Stimulated activated CD4-positive, alpha-beta T cell treated with anti-CD3 and anti-CD28 coated beads, Interleukin-4, amount 100 ng/mL, for 4 hours (primary cell): ENCODE results near the gene LY86.
"Not testable (repeated sequence)": the region's sequence is repeated elsewhere in the genome, so short reads cannot be mapped to it uniquely, and the experiment has no call there.

Source experiments
- DNase-seq, 2 experiments: peaks; one replicate each; pipeline ENCODE4 v3.0.0-alpha.2; 2020

The LY86 gene

DNA sequence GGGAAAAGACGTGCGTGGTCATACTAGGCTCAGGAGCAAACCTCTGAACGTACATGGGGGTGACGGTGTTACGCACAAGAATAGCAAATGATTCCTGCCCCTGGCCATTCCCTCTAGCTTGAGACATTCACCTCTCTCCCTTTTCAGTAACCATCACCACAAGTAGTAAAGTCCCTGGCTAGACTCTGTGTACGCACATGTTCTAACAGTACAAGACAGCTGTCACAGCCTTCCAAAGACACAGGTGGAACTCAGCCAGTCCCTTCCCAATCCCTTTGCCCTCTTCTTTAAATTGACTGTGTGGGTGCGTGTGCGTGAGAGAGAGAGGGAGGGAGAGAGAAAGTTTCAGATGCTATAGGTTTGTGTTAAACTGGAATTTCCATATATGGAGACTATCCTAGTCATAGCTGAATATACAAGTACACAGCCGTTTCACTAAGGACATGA lies 67.3 kb downstream of the LY86 start:
- DNase-seq, result no peak

DNA sequence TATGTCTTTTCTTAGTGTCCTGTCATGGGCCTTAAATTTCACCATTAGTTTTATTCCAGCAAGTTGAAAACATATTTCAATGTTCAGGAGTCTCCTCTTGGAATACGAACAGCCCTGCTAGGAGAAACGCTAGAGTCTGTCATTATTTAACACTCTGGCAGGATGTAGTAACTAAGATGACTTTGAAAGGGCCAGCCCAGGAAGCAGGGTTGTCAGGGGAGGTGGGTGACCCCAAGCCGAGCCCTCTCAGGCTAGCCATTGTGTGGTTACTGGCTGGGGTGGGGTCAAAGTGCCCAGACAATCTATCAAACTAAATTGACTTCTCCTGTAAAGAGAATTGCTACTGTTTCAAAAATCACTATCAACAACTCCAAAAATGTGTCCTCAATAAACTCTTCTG lies 67.8 kb downstream of the LY86 start:
- no peak for DNase-seq

DNA sequence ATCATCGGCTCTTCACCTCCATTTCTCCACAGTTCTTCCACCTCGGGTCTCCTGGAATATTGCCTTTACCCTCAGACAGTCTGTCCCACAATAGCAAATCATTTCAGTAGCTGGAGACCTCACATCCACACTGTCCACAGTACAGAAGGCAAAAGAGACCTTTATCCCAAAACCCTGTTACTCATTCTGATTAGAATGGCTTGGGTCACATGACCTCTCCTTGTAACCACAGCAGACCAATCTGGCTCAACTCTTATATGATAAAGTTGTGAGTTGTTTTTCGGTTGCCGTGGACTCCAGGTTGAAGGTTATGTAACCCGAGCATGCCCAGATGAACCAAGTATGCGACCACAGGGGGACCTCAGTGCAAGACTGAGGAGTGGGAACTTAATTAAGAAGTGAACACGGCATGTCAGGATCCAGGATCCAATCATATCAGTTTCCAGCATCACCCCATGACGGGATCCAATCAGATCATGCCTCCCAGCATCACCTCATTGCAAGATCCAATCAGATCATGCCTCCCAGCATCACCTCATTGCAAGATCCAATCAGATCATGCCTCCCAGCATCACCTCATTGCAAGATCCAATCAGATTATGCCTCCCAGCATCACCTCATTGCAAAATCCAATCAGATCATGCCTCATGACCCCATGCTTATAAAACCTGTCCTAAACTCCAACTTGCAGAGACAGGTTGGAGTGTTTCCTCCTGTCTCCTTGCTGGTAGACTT lies 68.7 kb downstream of the LY86 start:
- no peak for DNase-seq

DNA sequence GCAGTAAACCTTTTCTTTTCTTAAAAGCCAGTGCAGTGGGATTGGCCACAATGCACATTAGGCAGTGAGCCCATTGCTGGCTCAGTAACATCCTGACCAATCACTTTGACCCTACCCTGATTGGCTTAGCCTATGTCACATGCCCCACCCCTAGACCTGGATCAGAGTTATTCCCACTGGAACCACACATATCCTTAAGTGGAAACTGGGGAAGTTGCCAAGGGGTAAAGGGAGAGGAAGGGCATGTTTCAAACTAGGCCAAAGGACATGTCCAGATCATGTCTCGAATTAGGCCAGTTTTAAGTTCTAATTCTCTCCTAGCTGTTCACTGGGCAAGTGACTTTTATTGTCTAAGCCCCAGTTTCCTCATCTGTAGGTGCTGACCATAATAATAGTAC lies 69.3 kb downstream of the LY86 start:
- no peak for DNase-seq

DNA sequence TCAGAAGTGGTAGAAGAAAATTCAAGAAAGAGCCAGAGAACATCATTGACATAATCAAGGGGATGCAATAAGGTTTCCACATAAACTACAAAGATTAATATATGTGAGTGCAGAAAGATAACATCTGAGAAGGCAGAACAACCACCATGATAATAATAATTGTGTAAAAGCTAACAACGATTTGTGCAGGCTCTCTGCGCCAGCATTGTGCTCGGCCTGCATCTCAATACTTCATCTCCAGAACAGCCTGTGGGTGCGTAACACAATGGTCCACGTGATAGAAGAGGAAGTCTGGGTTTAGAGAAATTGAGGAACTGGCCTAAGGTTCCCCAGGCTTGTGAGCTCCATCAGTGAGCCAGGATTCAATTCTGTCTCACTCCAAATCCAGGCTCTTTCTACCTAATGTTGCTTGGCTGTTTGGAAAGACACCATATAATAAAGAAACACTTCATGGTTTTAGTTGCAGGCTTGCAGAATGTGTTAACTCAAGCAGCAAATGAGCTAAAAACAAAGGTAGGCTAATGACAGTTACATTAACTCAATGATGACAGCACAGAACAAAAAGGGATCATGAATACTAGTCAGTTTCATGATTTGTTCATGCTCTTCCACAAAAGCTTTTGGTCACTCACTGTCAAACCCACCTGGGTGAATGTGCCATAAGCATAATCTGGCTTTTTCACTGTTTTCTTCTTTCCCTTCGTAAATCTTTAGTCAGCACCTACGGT lies 71.2 kb downstream of the LY86 start:
- no peak for DNase-seq

DNA sequence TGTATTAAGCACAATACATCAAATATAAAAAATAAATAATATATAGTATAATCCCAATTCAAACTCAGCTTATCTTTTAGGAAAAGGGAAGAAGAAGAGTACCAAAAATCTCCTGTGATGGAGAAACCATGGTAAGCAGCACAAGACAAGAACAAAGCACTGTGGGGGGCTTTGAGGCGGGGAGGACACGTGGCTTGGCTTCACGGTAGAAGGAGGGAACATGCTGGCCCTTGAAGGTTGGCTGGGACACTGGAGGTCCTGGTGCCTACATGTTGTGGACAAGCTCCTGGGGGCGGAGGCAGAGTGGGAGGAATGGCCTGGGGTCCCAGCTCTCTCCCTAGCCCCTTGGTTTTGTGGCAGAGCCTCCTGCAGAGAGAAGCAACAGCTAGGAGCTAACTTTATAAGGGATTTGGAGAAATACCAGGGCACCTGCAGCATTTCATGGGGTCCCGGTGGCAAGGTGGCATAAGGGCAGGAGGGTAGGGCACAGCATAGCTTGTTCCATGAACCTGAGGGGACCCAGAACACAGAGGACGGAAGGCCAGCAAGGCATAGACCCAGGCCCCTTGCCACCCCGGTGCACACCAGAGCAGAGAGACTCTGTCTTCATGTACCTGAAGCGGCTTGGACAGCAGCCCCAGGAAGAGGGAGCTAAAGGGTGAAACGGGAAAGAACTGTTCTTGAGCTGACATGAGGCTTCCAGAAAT lies 72.0 kb downstream of the LY86 start:
- DNase-seq, result no peak

DNA sequence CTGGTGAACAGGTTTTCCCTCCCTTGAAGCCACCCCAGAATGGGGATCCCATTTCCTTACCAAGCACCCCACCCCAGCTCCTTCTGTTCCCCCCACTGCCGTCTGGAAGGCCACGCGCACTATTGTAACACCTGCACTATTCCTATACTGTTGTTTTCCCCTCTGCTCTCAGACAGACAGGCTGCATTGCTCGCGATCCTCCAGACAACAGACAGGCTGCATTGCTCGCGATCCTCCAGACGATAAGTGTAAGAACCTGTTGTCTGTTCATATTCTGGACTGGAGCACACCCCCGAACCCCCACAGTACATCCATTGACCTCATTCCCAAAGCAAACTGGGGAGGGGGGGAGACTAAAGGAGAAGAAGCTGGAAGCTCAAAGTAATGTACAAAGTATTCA lies 72.7 kb downstream of the LY86 start:
- DNase-seq, result no peak

DNA sequence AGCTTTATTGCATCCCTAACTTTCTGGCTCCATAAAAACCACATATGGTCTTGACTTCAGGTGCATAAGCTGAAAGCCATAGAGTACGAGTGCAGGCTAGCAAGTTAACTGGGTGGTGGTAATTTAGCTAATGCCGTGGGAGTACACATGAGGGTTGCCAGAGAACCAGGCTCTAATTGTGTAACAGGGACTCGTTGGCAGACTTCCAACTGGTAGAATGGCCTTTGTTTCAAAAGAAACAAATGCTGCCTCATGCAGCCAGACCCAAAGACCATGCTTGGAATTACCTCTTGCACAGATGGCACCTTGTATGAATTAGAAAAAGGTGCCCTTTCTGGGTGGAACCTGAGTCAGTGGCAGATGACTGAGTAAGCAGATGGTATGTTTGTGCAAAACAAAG lies 73.2 kb downstream of the LY86 start:
- DNase-seq, result no peak

DNA sequence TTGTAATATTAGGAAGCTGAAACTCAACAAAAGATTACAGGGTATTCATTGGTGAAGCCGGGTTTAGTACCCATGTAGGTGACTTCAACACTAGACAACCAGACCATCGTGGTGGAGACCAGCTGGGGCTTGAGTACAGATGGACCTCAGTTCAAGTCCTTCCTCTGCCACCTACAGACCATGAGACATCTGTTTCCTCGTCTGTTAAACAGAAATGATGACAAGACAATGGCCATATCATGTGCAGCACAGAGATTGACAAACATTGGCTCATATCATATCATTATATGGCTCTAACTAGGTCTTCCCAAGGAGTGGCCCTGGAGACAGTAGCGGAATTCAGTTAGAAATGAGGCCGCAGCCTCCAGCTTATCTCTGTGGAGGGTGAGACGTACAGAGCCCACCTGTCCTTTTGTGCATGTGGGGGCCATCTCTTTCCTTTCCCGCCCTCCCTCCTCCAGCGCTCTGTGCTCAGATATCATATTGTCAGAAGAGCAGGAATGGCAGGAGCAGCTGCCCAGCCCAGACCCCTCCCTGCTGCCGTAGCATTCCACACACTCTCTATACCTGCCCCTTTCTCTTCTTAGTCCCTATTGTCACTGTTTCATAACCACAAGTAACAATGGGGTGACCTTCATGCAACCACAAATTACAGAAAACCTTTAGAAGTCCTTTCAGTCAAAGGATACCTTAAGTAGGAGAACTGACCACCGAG lies 75.1 kb downstream of the LY86 start:
- no peak for DNase-seq

DNA sequence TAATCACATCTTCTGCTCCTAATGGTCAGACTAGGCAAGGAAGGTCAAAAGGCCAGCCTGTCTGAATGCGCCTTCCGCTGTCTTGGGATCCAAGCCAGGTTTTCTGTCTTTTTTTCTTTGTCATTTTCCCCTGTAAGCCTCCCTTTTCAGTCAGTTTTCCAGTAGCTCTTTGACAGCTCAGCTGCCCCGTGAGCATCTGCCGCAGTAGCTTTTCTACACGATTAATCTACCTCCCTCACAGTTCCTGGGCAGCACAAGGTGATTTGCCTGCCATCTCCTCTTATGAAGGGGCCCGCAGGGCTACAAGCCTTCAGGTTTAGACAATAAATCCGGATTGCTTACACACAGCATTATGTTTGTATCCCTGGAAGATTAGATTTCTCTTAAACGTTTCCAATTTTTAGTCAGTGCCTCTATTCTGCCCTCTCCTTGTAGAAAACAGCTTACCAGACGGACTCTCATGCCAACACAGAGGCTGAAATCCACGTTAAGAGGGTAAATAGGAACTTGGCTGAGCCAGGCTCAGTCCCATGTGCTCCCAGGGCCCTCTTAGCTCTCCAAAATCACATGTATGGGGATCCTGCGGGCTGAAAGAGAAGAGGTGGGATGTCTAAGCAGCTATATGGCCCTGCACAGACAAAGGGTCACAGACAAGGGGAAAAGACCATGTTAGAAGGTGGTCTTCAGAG lies 77.2 kb downstream of the LY86 start:
- no peak for DNase-seq

DNA sequence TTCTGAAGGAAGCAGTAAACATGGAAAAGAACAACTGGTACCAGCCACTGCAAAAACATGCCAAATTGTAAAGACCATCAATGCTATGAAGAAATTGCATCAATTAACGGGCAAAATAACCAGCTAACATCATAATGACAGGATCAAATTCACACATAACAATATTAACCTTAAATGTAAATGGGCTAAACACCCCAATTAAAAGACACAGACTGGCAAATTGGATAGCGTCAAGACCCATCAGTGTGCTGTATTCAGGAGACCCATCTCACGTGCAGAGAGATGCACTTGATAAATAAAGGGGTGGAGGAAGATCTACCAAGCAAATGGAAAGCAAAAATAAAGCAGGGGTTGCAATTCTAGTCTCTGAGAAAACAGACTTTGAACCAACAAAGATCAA lies 81.6 kb downstream of the LY86 start:
- not testable (repeated sequence) for DNase-seq

DNA sequence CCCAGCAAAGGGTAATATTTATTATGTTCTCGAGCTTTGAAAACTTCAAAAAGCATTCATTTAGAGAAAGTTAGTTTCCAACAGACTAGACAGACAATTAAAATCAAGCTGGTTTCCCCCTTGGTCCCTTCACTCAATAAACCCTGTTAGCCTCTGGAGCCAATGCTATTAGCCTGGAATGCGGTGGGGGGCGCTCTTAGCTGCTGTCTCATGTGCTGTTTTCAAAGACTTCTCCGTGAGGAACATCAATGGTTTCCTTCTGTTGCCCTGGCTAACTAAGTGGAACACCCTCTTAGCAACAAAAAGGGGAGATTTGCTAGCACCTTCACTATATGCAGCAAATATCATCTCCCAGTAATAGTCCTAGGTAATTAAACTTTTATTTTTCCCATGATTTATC lies 86.4 kb downstream of the LY86 start:
- no peak for DNase-seq

DNA sequence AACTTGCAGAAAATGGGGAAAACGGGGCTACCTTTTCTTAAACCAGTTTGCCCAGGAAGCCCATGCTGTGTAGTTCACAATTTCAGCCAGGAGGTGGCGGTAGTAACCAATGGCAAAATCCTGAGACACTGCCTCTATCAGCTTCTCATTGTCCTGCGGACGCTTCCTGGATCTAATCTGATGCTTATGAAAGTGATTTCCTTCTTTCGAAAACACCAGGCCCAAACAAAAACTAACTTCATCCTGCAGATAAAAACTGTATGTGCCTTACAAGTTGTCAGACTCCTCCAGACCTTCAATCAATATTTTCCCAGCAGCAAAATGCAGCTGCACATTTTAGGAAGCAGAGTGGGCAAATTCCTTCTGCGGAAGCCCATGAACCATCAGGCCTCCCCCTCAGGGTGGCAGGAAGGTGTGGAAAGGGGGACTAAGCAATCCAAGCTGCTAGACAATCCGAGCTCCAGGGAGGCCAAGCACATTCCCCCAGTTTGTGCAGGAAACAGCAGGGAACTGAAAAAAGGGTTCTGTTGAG lies 88.5 kb downstream of the LY86 start:
- peak; percentile 66 to 72 for DNase-seq

DNA sequence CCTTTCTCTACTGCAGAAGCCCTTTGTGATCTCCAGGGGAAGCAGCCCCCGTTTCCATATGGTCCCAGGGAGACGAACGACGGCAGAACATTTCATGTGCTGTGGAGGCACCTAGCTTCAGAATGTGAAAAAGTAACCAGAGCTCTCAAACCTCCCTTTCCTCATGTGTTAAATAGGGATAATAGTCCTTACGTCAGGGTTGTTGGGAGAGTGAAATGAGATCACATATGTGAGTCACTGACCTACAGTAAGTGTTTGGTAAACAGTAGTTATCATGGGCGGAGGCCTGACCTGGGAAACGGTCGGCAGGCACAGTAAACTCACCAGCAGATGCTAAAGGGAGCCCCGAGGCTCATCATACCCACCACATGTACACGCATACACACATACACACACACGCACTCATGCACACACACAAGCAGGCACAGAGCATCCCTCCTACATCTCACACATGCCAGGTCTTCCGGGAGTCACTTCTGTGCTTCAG lies 89.7 kb downstream of the LY86 start:
- no peak for DNase-seq

DNA sequence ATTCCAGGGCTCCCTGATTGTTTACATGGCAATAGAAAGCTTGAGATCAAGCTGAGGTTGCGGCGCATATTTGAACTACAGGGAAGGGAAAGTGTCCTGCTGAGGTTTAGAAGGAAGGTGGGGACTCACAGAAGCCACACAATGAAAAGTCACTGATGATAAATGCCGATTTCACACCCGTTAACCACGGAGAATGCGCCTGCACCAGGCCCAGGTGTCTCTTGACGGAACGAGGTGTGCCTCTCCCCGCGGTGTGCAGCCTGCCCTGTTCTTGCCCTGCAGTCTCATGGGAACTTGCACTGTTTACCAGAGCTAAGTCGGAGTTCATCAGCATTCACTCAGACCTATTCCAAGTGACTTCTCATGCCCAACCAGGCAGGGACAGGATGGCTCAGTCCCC lies 90.3 kb downstream of the LY86 start:
- DNase-seq, result no peak

DNA sequence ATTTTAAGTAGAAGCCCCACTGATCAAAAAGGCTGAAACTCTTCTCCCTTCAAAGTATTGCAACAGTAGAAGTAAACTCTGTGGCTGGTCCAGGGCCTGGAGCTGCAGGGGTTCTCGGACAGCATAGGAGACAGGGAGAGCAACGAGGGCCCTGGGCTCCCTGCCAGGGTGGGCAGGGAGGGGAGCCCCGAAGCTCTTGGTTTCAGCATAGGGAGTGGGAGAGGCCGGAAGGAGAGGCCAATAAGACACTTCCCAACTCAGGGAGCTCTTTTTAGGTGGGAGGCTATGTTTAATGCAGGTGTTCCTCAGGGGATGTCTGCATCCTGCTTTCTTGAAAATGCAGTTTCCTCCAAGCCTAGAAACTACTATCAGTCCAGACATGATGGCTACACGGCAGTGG lies 91.1 kb downstream of the LY86 start:
- DNase-seq, result no peak

DNA sequence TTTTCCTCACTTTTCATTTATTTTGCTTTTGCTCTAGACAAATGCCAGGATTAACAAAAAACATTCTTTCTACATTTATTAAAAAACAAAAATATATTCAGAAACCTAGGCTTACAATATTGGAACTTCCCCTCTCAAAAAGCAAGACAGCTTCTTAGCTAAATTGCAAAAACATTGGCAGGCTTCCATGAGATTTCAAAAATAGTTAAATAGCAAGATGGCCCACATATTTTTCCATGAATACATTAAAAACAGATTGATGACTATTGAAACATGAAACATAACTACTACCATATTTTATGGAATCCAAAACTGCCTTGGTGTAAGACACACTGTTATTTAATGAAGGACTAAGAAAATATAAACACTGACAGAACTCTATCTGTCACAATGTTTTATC lies 92.0 kb downstream of the LY86 start:
- DNase-seq, result no peak

DNA sequence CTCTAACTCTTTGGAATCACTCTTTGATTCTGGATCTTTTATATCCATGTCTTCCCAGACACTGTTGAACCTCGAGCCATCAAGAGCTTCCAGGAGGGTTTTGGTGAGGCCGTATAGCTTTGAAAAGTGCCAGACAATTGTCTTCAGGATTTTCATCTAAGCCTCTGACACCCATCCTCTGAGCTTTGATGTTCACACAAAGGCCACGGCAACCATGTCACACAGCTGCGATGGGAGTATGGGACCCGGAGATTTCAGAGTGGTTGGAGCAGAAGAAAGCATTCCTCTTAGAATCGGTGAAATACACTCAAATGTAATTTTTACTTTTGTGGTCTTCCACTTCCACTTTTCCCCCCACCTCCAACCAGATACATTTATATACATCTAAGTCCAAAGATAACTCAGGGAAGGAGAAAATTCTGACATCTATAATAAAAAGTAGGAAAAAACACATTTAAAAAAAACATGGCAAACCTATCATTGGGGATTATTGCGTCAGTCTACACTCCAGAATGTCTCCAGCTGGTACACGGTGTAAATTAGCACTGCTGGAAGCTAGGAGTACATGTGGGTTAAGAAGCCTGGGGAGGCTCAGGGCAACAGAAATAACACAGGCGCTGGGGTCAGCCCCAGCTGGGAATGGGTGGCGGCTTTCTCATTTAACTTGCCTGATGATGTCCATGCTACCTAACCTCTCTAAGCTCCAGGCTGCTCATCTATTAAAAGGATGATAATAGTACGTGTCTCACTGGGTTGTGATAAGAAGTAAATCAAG lies 92.7 kb downstream of the LY86 start:
- DNase-seq, result no peak

DNA sequence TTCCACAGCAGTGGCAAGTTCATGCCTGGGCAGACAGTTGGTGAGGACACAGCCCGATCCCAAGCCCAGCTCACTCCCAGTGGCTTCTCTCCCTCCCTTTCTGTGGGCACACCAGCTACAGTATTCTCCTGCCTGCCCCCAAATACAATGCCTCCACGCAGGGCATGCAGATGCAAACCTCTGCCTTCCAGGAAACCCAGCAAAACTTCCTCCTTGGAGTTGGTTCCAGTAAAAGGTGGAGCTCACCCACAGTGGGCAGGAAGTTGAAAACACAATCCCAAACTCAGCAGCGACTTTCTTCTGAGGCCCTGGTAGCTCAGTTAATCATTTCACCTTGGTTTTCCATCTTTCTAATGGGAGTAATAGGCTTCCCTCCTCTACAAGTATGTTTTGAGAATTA lies 93.7 kb downstream of the LY86 start:
- no peak for DNase-seq

DNA sequence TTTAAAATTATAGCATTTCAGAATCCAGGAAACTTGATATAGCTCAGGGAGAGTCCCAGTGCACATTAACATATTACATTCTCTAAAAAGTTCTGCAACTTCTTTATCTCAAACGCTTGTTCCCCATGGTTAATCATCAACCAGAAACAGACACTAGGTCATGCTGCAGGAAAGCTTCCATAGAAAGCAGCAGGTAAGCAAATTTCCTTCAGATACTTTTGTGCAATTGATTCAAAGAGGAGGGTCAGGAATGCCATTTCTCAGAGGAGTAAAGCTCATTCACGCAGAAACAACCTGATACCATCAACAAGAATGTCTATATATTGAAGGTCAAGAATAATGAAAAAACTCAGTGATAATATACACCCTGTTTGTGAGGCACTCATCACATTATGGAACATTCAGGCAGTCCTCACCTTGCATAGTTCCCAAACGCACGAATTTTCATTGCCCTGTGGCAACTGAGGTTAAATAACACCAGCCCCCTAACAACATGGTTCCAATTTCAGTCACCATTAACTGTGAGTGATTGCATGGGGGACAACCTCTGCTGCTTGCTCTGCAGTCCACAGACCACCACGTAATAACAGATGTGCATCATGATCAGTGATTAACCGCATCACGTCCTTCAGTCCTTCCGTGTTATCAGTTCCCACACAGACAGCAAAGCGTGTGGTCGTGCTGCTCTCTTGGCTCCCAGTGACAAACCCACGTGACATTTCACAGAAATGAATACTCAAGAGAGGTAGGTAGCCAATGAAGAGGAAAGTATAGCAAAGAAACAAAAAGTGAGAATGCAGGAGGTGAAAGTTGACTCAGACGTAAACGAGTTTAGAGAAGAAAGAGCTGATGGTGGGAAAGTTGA lies 95.7 kb downstream of the LY86 start:
- DNase-seq, result no peak
